ENCODE measurements around the gene ADAMTSL1.

ADAMTSL1 gene

GRCh38 chr9:18442629-18443491, 31.1 kb upstream of the ADAMTSL1 start:
- WGBS, 2 experiments, result 13 to 14% methylated on average over 6 of the region's 6 CpGs
- Histone ChIP-seq H3K4me3 (ENCODE audit: insufficient read depth, low read depth, low read length) (no peak overlapping the region), H3K27me3 (ENCODE audit: control insufficient read depth, insufficient read depth, low read length, poor library complexity, severe bottlenecking) (no peaks in the 10 kb centered on the region), H3K9me3 (ENCODE audit: control insufficient read depth, low read length) (no peaks in the 10 kb centered on the region), H3K4me1 (ENCODE audit: control insufficient read depth, insufficient read depth, low read length) (peaks cover 6% of the 10 kb centered on the region), H3K36me3 (ENCODE audit: control insufficient read depth, insufficient read depth, low read length) (no peaks in the 10 kb centered on the region), H3K27ac (ENCODE audit: insufficient read depth, low read depth, low read length, poor library complexity, severe bottlenecking) (no peak overlapping the region)

GRCh38 chr9:18447131-18447530, 26.8 kb upstream of the ADAMTSL1 start:
- WGBS, 2 experiments, result 88 to 95% methylated on average over 4 of the region's 4 CpGs
- Histone ChIP-seq H3K27ac (ENCODE audit: insufficient read depth, low read depth, low read length, poor library complexity, severe bottlenecking) (no peak overlapping the region), H3K4me3 (ENCODE audit: insufficient read depth, low read depth, low read length) (no peak overlapping the region), H3K4me1 (ENCODE audit: control insufficient read depth, insufficient read depth, low read length) (no peaks in the 10 kb centered on the region), H3K36me3 (ENCODE audit: control insufficient read depth, insufficient read depth, low read length) (no peaks in the 10 kb centered on the region), H3K27me3 (ENCODE audit: control insufficient read depth, insufficient read depth, low read length, poor library complexity, severe bottlenecking) (no peaks in the 10 kb centered on the region), H3K9me3 (ENCODE audit: control insufficient read depth, low read length) (no peaks in the 10 kb centered on the region)

GRCh38 chr9:18447541-18447940, 26.4 kb upstream of the ADAMTSL1 start:
- 84 to 89% methylated on average over 3 of the region's 3 CpGs for WGBS, 2 experiments

GRCh38 chr9:18448101-18448500, 25.9 kb upstream of the ADAMTSL1 start:
- no peak overlapping the region for H3K4me3 ChIP-seq (ENCODE audit: insufficient read depth, low read depth, low read length)
- no peaks in the 10 kb centered on the region for H3K9me3 ChIP-seq (ENCODE audit: control insufficient read depth, low read length)
- no peak overlapping the region for H3K27ac ChIP-seq (ENCODE audit: insufficient read depth, low read depth, low read length, poor library complexity, severe bottlenecking)
- no peaks in the 10 kb centered on the region for H3K4me1 ChIP-seq (ENCODE audit: control insufficient read depth, insufficient read depth, low read length)
- H3K27me3 ChIP-seq (ENCODE audit: control insufficient read depth, insufficient read depth, low read length, poor library complexity, severe bottlenecking), result no peaks in the 10 kb centered on the region
- H3K36me3 ChIP-seq (ENCODE audit: control insufficient read depth, insufficient read depth, low read length), result no peaks in the 10 kb centered on the region

More at GRCh38 chr9:18447541-18447940, 26.4 kb upstream of the ADAMTSL1 start:
- Histone ChIP-seq H3K36me3 (ENCODE audit: control insufficient read depth, insufficient read depth, low read length) (no peaks in the 10 kb centered on the region), H3K9me3 (ENCODE audit: control insufficient read depth, low read length) (no peaks in the 10 kb centered on the region), H3K4me1 (ENCODE audit: control insufficient read depth, insufficient read depth, low read length) (no peaks in the 10 kb centered on the region), H3K27ac (ENCODE audit: insufficient read depth, low read depth, low read length, poor library complexity, severe bottlenecking) (no peak overlapping the region), H3K4me3 (ENCODE audit: insufficient read depth, low read depth, low read length) (no peak overlapping the region), H3K27me3 (ENCODE audit: control insufficient read depth, insufficient read depth, low read length, poor library complexity, severe bottlenecking) (no peaks in the 10 kb centered on the region)

GRCh38 chr9:18451406-18451805, 22.5 kb upstream of the ADAMTSL1 start:
- Histone ChIP-seq H3K4me3 (ENCODE audit: insufficient read depth, low read depth, low read length) (no peak overlapping the region), H3K36me3 (ENCODE audit: control insufficient read depth, insufficient read depth, low read length) (no peaks in the 10 kb centered on the region), H3K9me3 (ENCODE audit: control insufficient read depth, low read length) (no peaks in the 10 kb centered on the region), H3K27ac (ENCODE audit: insufficient read depth, low read depth, low read length, poor library complexity, severe bottlenecking) (no peak overlapping the region), H3K4me1 (ENCODE audit: control insufficient read depth, insufficient read depth, low read length) (no peaks in the 10 kb centered on the region), H3K27me3 (ENCODE audit: control insufficient read depth, insufficient read depth, low read length, poor library complexity, severe bottlenecking) (no peaks in the 10 kb centered on the region)
- 86 to 87% methylated on average over 2 to 3 of the region's 3 CpGs for WGBS, 2 experiments

- Histone ChIP-seq H3K27ac (ENCODE audit: insufficient read depth, low read depth, low read length, poor library complexity, severe bottlenecking) (no peak overlapping the region), H3K4me1 (ENCODE audit: control insufficient read depth, insufficient read depth, low read length) (no peaks in the 10 kb centered on the region), H3K4me3 (ENCODE audit: insufficient read depth, low read depth, low read length) (no peak overlapping the region), H3K36me3 (ENCODE audit: control insufficient read depth, insufficient read depth, low read length) (no peaks in the 10 kb centered on the region), H3K9me3 (ENCODE audit: control insufficient read depth, low read length) (no peaks in the 10 kb centered on the region), H3K27me3 (ENCODE audit: control insufficient read depth, insufficient read depth, low read length, poor library complexity, severe bottlenecking) (no peaks in the 10 kb centered on the region)
- WGBS, 2 experiments, result 91 to 95% methylated on average over 2 of the region's 2 CpGs
Observed at GRCh38 chr9:18452276-18452675, 21.7 kb upstream of the ADAMTSL1 start.

GRCh38 chr9:18456624-18457237, 17.2 kb upstream of the ADAMTSL1 start:
- Histone ChIP-seq H3K27ac (ENCODE audit: insufficient read depth, low read depth, low read length, poor library complexity, severe bottlenecking) (no peak overlapping the region), H3K4me3 (ENCODE audit: insufficient read depth, low read depth, low read length) (no peak overlapping the region), H3K27me3 (ENCODE audit: control insufficient read depth, insufficient read depth, low read length, poor library complexity, severe bottlenecking) (no peaks in the 10 kb centered on the region), H3K9me3 (ENCODE audit: control insufficient read depth, low read length) (no peaks in the 10 kb centered on the region), H3K36me3 (ENCODE audit: control insufficient read depth, insufficient read depth, low read length) (no peaks in the 10 kb centered on the region), H3K4me1 (ENCODE audit: control insufficient read depth, insufficient read depth, low read length) (no peaks in the 10 kb centered on the region)
- WGBS, 2 experiments, result 92 to 94% methylated on average over 1 to 4 of the region's 4 CpGs

- H3K27ac ChIP-seq (ENCODE audit: insufficient read depth, low read depth, low read length, poor library complexity, severe bottlenecking), result no peak overlapping the region
- H3K4me3 ChIP-seq (ENCODE audit: insufficient read depth, low read depth, low read length), result no peak overlapping the region
- H3K27me3 ChIP-seq (ENCODE audit: control insufficient read depth, insufficient read depth, low read length, poor library complexity, severe bottlenecking), result no peaks in the 10 kb centered on the region
- H3K9me3 ChIP-seq (ENCODE audit: control insufficient read depth, low read length), result no peaks in the 10 kb centered on the region
- 93 to 100% methylated on average over 1 to 2 of the region's 2 CpGs for WGBS, 2 experiments
- no peaks in the 10 kb centered on the region for H3K4me1 ChIP-seq (ENCODE audit: control insufficient read depth, insufficient read depth, low read length)
- no peaks in the 10 kb centered on the region for H3K36me3 ChIP-seq (ENCODE audit: control insufficient read depth, insufficient read depth, low read length)
Observed at GRCh38 chr9:18457510-18457909, 16.4 kb upstream of the ADAMTSL1 start.

- Histone ChIP-seq H3K36me3 (ENCODE audit: control insufficient read depth, insufficient read depth, low read length) (no peaks in the 10 kb centered on the region), H3K27me3 (ENCODE audit: control insufficient read depth, insufficient read depth, low read length, poor library complexity, severe bottlenecking) (no peaks in the 10 kb centered on the region), H3K4me3 (ENCODE audit: insufficient read depth, low read depth, low read length) (no peak overlapping the region), H3K9me3 (ENCODE audit: control insufficient read depth, low read length) (no peaks in the 10 kb centered on the region), H3K4me1 (ENCODE audit: control insufficient read depth, insufficient read depth, low read length) (no peaks in the 10 kb centered on the region), H3K27ac (ENCODE audit: insufficient read depth, low read depth, low read length, poor library complexity, severe bottlenecking) (no peak overlapping the region)
- 94 to 98% methylated on average over 7 of the region's 7 CpGs for WGBS, 2 experiments
Observed at GRCh38 chr9:18459962-18460584, 13.9 kb upstream of the ADAMTSL1 start.

- 85 to 89% methylated on average over 4 of the region's 4 CpGs for WGBS, 2 experiments
- no peaks in the 10 kb centered on the region for H3K9me3 ChIP-seq (ENCODE audit: control insufficient read depth, low read length)
- H3K4me1 ChIP-seq (ENCODE audit: control insufficient read depth, insufficient read depth, low read length), result no peaks in the 10 kb centered on the region
- no peaks in the 10 kb centered on the region for H3K36me3 ChIP-seq (ENCODE audit: control insufficient read depth, insufficient read depth, low read length)
- no peaks in the 10 kb centered on the region for H3K27me3 ChIP-seq (ENCODE audit: control insufficient read depth, insufficient read depth, low read length, poor library complexity, severe bottlenecking)
- H3K4me3 ChIP-seq (ENCODE audit: insufficient read depth, low read depth, low read length), result no peak overlapping the region
- H3K27ac ChIP-seq (ENCODE audit: insufficient read depth, low read depth, low read length, poor library complexity, severe bottlenecking), result no peak overlapping the region
Observed at GRCh38 chr9:18461496-18461895, 12.5 kb upstream of the ADAMTSL1 start.

Data from ectodermal cell (in vitro differentiated cells).